Epithelial cell of umbilical artery (primary cell): Measurements from ENCODE around the gene HIC2. TPM values are rescaled to one million over a fixed set of nuclear protein-coding genes. Genes with fewer than 3 reads are reported as not detected.

Experiments used
- total RNA-seq: library from RNA; depleted of rRNA; stranded (reverse); fragments of >200 nt; gene quantifications from 2 replicates; pipeline ENCODE4 v1.2.3, GENCODE V29; 2014

Gene HIC2, protein sequence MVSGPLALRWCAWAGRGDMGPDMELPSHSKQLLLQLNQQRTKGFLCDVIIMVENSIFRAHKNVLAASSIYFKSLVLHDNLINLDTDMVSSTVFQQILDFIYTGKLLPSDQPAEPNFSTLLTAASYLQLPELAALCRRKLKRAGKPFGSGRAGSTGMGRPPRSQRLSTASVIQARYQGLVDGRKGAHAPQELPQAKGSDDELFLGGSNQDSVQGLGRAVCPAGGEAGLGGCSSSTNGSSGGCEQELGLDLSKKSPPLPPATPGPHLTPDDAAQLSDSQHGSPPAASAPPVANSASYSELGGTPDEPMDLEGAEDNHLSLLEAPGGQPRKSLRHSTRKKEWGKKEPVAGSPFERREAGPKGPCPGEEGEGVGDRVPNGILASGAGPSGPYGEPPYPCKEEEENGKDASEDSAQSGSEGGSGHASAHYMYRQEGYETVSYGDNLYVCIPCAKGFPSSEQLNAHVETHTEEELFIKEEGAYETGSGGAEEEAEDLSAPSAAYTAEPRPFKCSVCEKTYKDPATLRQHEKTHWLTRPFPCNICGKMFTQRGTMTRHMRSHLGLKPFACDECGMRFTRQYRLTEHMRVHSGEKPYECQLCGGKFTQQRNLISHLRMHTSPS
- 1.9 and 2.3 TPM in 2 replicates for total RNA-seq

DNA sequence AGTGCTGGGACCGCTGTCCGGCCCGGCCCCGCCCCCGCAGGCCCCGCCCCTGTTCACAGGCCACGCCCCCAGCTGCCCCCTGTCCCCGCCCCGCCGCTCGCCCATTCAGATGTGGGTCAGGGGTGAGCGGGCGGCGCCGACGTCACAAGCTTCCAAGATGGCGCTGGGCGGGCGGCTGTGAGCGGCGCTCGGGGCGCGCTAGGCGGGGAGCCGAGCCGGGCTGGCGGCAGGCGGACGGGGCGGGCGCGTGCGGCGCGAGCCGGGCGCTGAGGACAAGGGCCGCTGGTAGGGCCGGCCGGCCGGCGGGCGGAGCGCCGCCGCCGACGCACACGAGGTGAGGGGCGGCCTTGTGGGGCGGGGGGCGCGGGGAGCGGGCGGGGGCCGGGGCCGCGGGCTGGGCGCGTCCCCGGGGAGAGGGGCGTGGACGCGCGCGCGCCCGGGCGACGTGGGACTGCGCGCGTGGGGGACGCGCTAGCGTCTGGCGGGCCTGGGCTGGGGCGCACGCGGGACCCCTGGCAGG lies at the start of gene HIC2:
Gene HIC2 (plus strand): TSS at position 145 of the 520 bp plus-strand sequence. CDS start 25,461 bp downstream, outside the sequence.

DNA sequence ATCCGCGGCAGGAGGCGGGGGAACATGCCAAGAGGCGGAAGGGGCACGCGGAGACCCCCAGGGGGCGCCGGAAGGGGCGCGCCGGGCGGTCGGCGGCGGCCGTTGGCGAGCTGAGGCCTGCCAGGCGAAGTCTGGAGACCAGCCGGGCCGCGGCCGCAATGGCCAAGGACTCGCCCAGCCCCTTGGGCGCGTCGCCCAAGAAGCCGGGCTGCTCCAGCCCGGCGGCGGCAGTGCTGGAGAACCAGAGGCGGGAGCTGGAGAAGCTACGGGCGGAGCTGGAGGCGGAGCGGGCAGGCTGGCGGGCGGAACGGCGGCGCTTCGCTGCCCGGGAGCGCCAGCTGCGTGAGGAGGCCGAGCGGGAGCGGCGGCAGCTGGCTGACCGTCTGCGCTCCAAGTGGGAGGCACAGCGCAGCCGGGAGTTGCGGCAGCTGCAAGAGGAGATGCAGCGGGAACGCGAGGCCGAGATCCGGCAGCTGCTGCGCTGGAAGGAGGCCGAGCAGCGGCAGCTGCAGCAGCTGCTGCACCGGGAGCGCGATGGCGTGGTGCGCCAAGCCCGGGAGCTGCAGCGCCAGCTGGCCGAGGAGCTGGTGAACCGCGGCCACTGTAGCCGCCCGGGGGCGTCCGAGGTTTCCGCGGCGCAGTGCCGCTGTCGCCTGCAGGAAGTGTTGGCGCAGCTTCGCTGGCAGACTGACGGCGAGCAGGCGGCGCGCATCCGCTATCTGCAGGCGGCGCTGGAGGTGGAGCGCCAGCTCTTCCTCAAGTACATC lies 33.3 kb upstream of the HIC2 start, which contains the start of gene RIMBP3B:
Gene RIMBP3B (plus strand): TSS at position 51 of the 767 bp plus-strand sequence. CDS start 108 bp downstream, at position 159.

DNA sequence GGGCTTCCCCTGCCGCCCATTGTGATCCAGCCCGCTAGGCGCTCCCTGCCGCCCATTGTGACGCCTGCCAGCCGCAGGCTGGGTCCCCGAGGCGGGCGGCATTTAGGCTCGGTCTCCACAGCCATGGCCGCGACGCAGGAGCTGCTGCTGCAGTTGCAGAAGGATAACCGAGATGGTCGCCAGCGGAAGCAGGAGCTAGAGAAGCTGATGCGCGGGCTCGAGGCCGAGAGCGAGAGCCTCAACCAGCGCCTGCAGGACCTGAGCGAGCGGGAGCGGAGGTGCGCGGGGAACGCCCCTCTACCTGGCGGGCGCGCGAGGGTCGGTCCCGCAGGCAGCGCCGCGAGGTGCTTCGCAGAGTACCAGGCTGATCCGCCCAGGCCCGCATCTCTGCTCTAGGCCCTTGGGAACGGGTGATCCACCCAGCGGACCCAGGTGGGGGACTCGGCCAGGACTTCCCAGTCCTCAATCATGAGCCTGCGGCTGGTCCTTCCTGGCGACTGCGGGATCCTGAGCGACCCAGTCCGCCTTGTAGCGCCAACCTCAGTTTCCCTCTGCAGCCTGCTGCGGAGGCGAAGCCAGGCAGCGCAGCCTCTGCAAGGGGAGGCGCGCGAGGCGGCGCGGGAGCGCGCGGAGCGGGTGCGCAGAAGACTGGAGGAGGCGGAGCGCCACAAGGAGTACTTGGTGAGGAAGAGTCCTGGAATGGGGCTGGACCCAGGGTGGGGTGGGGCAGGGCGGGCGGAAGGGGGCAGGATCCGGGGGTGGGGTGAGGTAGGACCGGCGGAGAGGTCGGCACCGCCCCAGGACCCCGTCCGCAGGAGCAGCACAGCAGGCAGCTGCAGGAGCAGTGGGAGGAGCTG lies 50.4 kb downstream of the HIC2 start, which contains the start of gene TMEM191C:
Gene TMEM191C (plus strand): TSS at position 51 of the 857 bp plus-strand sequence. CDS start 73 bp downstream, at position 124.

Other genes starting within 250 kb of the HIC2 start
- not detected in 2 replicates for gene RIMBP3B, start 33.6 kb upstream of the HIC2 start, total RNA-seq
- 0.61 TPM in 1 of 2 replicates, not detected in the other for gene TMEM191C, start 50.0 kb downstream of the HIC2 start, total RNA-seq
- under 0.01 TPM in 2 replicates for gene RIMBP3C, start 134.1 kb downstream of the HIC2 start, total RNA-seq
- gene UBE2L3, start 150.3 kb downstream of the HIC2 start, total RNA-seq = 34.4 and 36.6 TPM in 2 replicates
- gene YDJC, start 212.7 kb downstream of the HIC2 start, total RNA-seq = 24.8 and 31.2 TPM in 2 replicates
- gene CCDC116, start 215.4 kb downstream of the HIC2 start, total RNA-seq = 0.15 TPM in 1 of 2 replicates, not detected in the other
- gene SDF2L1, start 224.9 kb downstream of the HIC2 start, total RNA-seq = 47.6 and 70.8 TPM in 2 replicates
- 13.0 and 13.1 TPM in 2 replicates for gene PPIL2, start 248.6 kb downstream of the HIC2 start, total RNA-seq